B cell (primary cell): ENCODE measurements around the gene SFMBT2.

ENCODE experiments used
- EZH2 ChIP-seq: IDR thresholded peaks from 2 replicates; pipeline ENCODE4 v1.6.1; 2012; ENCODE audit warnings: borderline replicate concordance, low read depth, mild to moderate bottlenecking, moderate library complexity, low read length; ENCODE audit not compliant: insufficient read depth, poor library complexity, severe bottlenecking
- TF ChIP-seq, protein P1 (sequence below): fragments of 200-600 bp; IDR thresholded peaks from one replicate; pipeline ENCODE4 v1.8.0; 2022; ENCODE audit warnings: antibody characterized with exemption, mild to moderate bottlenecking

DNA sequence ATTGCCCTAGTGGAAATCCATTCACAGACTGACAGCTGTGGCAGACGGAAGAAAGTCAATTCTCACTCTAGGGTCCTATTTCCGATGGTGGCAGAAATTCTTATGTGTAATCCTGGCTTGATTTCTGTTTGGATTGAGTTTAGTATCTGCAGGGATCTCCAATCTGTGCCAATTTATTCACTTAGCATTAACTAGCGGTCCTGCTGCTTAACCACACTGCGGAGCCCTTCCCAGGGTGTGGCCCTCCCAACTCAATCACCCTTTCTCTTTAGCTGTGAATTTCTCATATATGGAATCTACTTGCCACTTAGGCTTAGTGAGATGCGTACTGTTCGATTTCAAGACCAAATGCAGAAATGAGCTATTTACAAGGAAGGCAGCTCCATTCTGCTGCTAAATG, 215.7 kb downstream of the SFMBT2 start:
- TF ChIP-seq, protein P1, sequence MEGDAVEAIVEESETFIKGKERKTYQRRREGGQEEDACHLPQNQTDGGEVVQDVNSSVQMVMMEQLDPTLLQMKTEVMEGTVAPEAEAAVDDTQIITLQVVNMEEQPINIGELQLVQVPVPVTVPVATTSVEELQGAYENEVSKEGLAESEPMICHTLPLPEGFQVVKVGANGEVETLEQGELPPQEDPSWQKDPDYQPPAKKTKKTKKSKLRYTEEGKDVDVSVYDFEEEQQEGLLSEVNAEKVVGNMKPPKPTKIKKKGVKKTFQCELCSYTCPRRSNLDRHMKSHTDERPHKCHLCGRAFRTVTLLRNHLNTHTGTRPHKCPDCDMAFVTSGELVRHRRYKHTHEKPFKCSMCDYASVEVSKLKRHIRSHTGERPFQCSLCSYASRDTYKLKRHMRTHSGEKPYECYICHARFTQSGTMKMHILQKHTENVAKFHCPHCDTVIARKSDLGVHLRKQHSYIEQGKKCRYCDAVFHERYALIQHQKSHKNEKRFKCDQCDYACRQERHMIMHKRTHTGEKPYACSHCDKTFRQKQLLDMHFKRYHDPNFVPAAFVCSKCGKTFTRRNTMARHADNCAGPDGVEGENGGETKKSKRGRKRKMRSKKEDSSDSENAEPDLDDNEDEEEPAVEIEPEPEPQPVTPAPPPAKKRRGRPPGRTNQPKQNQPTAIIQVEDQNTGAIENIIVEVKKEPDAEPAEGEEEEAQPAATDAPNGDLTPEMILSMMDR = no peak
- no peak for TF ChIP-seq EZH2
